Adrenal gland (tissue), 12 donors: ENCODE data around the gene COMT. TPM values are rescaled to one million over a fixed set of nuclear protein-coding genes. Genes with fewer than 3 reads are reported as not detected.

ENCODE experiments used
- DNase-seq, 7 donors: peaks; one replicate each; pipeline ENCODE4 v3.0.0-alpha.2; 2019 to 2020
- H3K27ac ChIP-seq, 5 donors: fragments of 200-600 bp; sonication (generic) in 4 of 5; 1 replicate in 3 of 5; 2 replicates in 2 of 5; pipeline versions ENCODE4 v1.5.1 to v1.8.0; 2016 to 2020; ENCODE audit warnings: mild to moderate bottlenecking in 1 of 5
- H3K27me3 ChIP-seq: fragments of 200-600 bp; 2 replicates; pipeline ENCODE4 v1.8.0; 2021
- H3K36me3 ChIP-seq, 2 donors: fragments of 200-600 bp; replicated peaks in 1 of 2; 1 replicate in 1 of 2; 2 replicates in 1 of 2; pipeline versions ENCODE4 v1.5.1 to v1.8.0; 2018 to 2022
- H3K4me1 ChIP-seq, 2 donors: fragments of 200-600 bp; replicated peaks in 1 of 2; 1 replicate in 1 of 2; 2 replicates in 1 of 2; pipeline versions ENCODE4 v1.5.1 to v1.8.0; 2018 to 2021
- H3K4me3 ChIP-seq, 4 donors: fragments of 200-600 bp; sonication (generic) in 3 of 4; one replicate each; pipeline ENCODE4 v1.5.1; 2016 to 2018
- H3K9me3 ChIP-seq, 3 donors: fragments of 200-600 bp; sonication (generic) in 1 of 3; replicated peaks in 1 of 3; 1 replicate in 2 of 3; 2 replicates in 1 of 3; pipeline versions ENCODE4 v1.5.1 to v1.8.0; 2016 to 2021
- CTCF ChIP-seq, 6 experiments: fragments of 450-650 bp in 4 of 6; fragments of 200-600 bp in 2 of 6; sonication (generic) in 1 of 6; IDR thresholded peaks; 1 replicate in 5 of 6; 2 replicates in 1 of 6; pipeline versions ENCODE4 v1.5.1 to v1.8.0; 2016 to 2021; ENCODE audit warnings: antibody characterized with exemption in 6 of 6, mild to moderate bottlenecking in 2 of 6, moderate library complexity in 1 of 6
- POLR2A ChIP-seq, 2 donors: fragments of 450-650 bp; IDR thresholded peaks; one replicate each; pipeline ENCODE4 v1.6.1; 2017; ENCODE audit warnings: antibody characterized with exemption in 2 of 2, mild to moderate bottlenecking in 2 of 2, moderate library complexity in 1 of 2
- WGBS, 4 donors: extraction: QIAGEN DNeasy Blood & Tissue Kit in 2 of 4; methylation state at CpG; one replicate each; pipeline versions ENCODE4 v1.1.5 to v1.1.7; 2013 to 2017; 5-methylcytosine and 5-hydroxymethylcytosine counted together
- intact Hi-C, 2 donors: fragments of 100-400 bp; cut with DNase I; formaldehyde crosslinking; loops; one replicate each; pipeline versions ENCODE4 v1.14.1 to v1.15.0; 2022 to 2023
- polyA plus RNA-seq, 3 donors: library from polyadenylated mRNA; stranded (reverse); fragments of 200-250 nt in 2 of 3; fragments of 350-450 nt in 1 of 3; fragmentation: Illumina TruSeq in 1 of 3; extraction: RNeasy Lipid Tissue Mini Kit (QIAGEN cat#74804) in 1 of 3; gene quantifications; one replicate each; pipeline ENCODE4 v1.2.3, GENCODE V29; 2013 to 2014
- total RNA-seq, 9 donors: library from RNA; depleted of rRNA in 4 of 9; stranded (reverse); fragments of >200 nt in 4 of 9; fragments of 120-200 nt in 1 of 9; fragmentation: NEBNext Ultra II Directional in 1 of 9; extraction: Animal tissue kit (Norgen Biotek cat#: 25700) in 1 of 9; gene quantifications; one replicate each; pipeline versions ENCODE4 v1.1.0 to v1.2.4, GENCODE V29; 2013 to 2023
- donor health status: healthy with polysubstance abuse.
- donor health status: Bipolar disorder and iron deficiency.
- donor health status: DM: yes; HTN: yes; CAD: no.
- donor health status: DM: no; HTN: no; CAD: no.
- donor health status: DM: no; HTN: no; CAD: no.
- donor health status: DM: yes; HTN: yes; CAD: no.

The COMT gene
- total and polyA plus RNA-seq, 12 donors = 51.3 to 743 (median 390) TPM

GRCh38 chr22:20009582-20010306 lies 68.2 kb downstream of the COMT start:
- TF ChIP-seq CTCF (IDR thresholded peaks at IDR 0.05) (no peak), POLR2A (IDR thresholded peaks at IDR 0.05) (no peak)
- intact Hi-C loops = loop anchor here in 1 of 2 donors (10.0 kb wide), 1 partner anchor 85 kb away; no protein-coding TSS in a partner anchor
- no peak for DNase-seq

DNA sequence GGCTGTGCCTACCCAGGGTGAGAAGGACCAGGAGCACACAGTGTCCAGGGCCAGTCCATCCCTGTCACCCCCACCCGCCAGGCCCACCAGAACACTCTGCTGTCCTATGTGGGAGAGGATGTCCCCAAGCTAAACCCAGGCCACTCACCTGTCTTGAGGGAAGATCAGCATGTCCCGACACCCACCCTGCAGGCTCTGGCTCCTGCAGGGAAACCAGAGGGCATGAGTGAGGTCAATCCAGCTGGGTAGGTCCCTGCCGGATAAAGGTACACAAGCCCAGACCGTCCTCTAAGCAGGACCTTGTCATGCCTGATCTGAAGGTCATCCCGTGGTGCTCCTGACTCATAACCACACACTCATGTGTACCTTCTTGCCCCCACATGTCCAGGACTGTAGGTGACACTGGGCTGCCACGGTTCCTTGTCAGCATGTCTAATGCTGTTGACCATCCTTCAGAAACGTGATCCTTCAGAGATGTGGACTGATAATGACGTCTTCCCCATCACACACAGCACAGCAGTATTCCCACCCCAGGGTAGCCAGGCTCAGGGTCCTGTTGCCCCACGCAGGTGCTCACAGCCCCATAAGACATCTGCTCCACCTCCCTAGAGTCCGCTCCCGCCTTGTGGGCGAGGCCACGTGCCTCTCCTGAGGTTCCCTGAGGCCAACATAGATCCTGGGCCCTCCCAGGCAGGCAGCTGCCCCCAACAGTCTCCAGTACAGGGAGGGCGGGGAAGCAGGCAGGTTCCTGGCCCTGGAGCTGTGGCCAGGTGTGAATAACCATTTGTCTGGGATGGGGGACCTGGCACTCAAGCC lies 68.9 kb downstream of the COMT start:
- H3K4me3 ChIP-seq = no peak overlapping the region
- TF ChIP-seq POLR2A (IDR thresholded peaks at IDR 0.05) (no peak), CTCF (IDR thresholded peaks at IDR 0.05) (no peak)
- no peaks in the 10 kb centered on the region for H3K27me3 ChIP-seq
- H3K27ac ChIP-seq = peak overlapping the region in 1 of 5 donors; percentile 54
- WGBS, 4 donors = 67 to 78% (median 72%) methylated on average over 10 to 14 of the region's 14 CpGs
- DNase-seq = peak in 1 of 7 donors; percentile 29
- peaks cover 0 to 13% of the 10 kb centered on the region in 2 donors for H3K4me1 ChIP-seq
- no peaks in the 10 kb centered on the region for H3K36me3 ChIP-seq
- no peaks in the 10 kb centered on the region for H3K9me3 ChIP-seq
- intact Hi-C loops = loop anchor here in 1 of 2 donors (1.0 to 10.0 kb wide), 2 partner anchors 38 to 84 kb away; no protein-coding TSS in a partner anchor

More at GRCh38 chr22:20009582-20010306, 68.2 kb downstream of the COMT start:
- peaks cover 0 to 12% of the 10 kb centered on the region in 2 donors for H3K4me1 ChIP-seq
- 86 to 95% (median 89%) methylated on average over 6 to 8 of the region's 8 CpGs for WGBS, 4 donors
- H3K27ac ChIP-seq = peak overlapping the region in 1 of 5 donors; percentile 54
- H3K9me3 ChIP-seq = no peaks in the 10 kb centered on the region
- no peak overlapping the region for H3K4me3 ChIP-seq
- no peaks in the 10 kb centered on the region for H3K27me3 ChIP-seq
- no peaks in the 10 kb centered on the region for H3K36me3 ChIP-seq

DNA sequence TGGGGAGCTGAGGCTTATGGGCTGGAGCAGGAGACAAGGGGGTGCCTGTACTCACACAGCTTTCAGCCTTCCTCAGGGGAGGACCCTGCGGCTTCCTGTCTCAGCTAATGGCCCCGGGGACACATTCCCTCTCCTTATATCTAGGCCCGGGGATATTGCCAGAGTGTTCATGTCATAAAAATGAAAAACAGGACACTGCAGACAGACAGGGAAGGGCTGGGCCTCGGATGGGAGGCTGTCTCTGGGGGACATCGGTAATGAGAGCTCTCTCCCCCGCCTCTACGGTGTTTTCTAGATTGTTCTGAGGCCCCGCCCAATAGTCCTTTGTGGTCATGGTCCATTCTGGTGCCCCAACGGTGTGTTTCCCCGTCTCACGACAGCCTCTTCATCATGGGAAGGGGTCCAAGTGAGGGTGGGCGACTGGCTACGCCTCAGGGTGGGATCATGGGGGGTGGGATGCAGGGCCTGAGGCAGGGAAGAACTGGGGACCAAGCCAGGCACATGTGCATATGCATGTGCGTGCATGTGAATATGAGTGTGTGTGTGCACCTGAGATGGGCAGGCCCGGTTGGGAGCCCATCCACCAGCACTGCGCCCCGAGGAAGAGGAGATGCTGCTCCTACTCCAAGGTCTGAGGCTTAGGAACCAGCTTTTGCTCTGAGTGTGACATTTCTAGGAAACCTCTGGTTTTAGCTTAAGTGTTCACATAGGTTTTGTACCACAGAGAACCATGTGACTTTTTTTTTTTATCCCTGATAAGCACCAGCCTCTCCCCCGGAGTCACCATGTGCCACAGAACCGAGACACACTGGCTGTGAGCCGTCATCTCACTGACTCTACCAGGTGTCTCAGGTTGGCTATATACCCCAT lies 69.8 kb downstream of the COMT start:
- H3K27me3 ChIP-seq = no peaks in the 10 kb centered on the region
- WGBS, 4 donors = 79 to 83% (median 81%) methylated on average over 17 to 20 of the region's 20 CpGs

More for the DNA sequence above, 69.8 kb downstream of the COMT start:
- TF ChIP-seq CTCF (IDR thresholded peaks at IDR 0.05) (no peak), POLR2A (IDR thresholded peaks at IDR 0.05) (no peak)
- Histone ChIP-seq H3K4me3 (no peak overlapping the region), H3K9me3 (no peaks in the 10 kb centered on the region), H3K27ac (peak overlapping the region in 1 of 5 donors; percentile 54), H3K4me1 (peaks cover 0 to 18% of the 10 kb centered on the region in 2 donors), H3K36me3 (no peaks in the 10 kb centered on the region)
- intact Hi-C loops = loop anchor here in 1 of 2 donors (1.0 to 10.0 kb wide), 2 partner anchors 39 to 83 kb away; no protein-coding TSS in a partner anchor
- no peak for DNase-seq
